WTC11 (cell line): ENCODE results near the gene AGR3. TPM values are rescaled to one million over a fixed set of nuclear protein-coding genes. Genes with fewer than 3 reads are reported as not detected.
A peak's percentile ranks its signal among the peaks of the same experiment; 100 is the strongest.

Source experiments
- ATAC-seq: fragments of 200-7000 bp; cut with Tn5 transposase; 2 replicates; pipeline ENCODE4 v1.10.0; 2021; ENCODE audit warnings: mild to moderate bottlenecking, moderate library complexity
- CTCF ChIA-PET: fragments of 300-600 bp; sonication (Branson Sonifier 250); formaldehyde crosslinking; loops from one replicate; lab custom pipeline; 2021; ENCODE audit warnings: antibody characterized with exemption; lab: Charles Lee
- POLR2A ChIA-PET: fragments of 350-600 bp; sonication (Branson Sonifier 250); formaldehyde crosslinking; loops from one replicate; lab custom pipeline; 2021; ENCODE audit warnings: antibody characterized with exemption; lab: Charles Lee
- DNase-seq: peaks from one replicate; pipeline ENCODE4 v3.0.0; 2021; ENCODE audit warnings: low spot score
- H3K27ac Mint-ChIP-seq: 2 replicates; pipeline ENCODE4 v1.8.0; 2021; ENCODE audit warnings: mixed read lengths
- H3K27me3 Mint-ChIP-seq: 2 replicates; pipeline ENCODE4 v1.8.0; 2021; ENCODE audit warnings: low read depth, mild to moderate bottlenecking, moderate library complexity, mixed read lengths
- H3K36me3 Mint-ChIP-seq: 2 replicates; pipeline ENCODE4 v1.8.0; 2021; ENCODE audit warnings: mixed read lengths
- H3K4me1 Mint-ChIP-seq: 2 replicates; pipeline ENCODE4 v1.8.0; 2022; ENCODE audit warnings: mixed read lengths
- H3K4me3 Mint-ChIP-seq: 2 replicates; pipeline ENCODE4 v1.8.0; 2021; ENCODE audit warnings: mild to moderate bottlenecking, moderate library complexity, mixed read lengths
- H3K9me3 Mint-ChIP-seq: 2 replicates; pipeline ENCODE4 v1.8.0; 2021; ENCODE audit warnings: mixed read lengths
- ATF1 ChIP-seq: sonication (generic); formaldehyde crosslinking; IDR thresholded peaks from 2 replicates; pipeline ENCODE4 v1.8.1; 2023; ENCODE audit warnings: mild to moderate bottlenecking, moderate library complexity, missing genetic modification reagents
- CTCF ChIP-seq: fragments of 200-600 bp; IDR thresholded peaks from 2 replicates; pipeline ENCODE4 v1.8.0; 2022; ENCODE audit warnings: antibody characterized with exemption
- ESRRA ChIP-seq: sonication (generic); formaldehyde crosslinking; IDR thresholded peaks from 2 replicates; pipeline ENCODE4 v1.8.1; 2022; ENCODE audit warnings: mild to moderate bottlenecking, missing genetic modification reagents, borderline replicate concordance
- FOXJ3 ChIP-seq: sonication (generic); formaldehyde crosslinking; IDR thresholded peaks from 2 replicates; pipeline ENCODE4 v1.9.0; 2021; ENCODE audit warnings: missing genetic modification reagents, mild to moderate bottlenecking, borderline replicate concordance
- GRHL2 ChIP-seq: fragments of 250-450 bp; sonication (Bioruptor Pico); IDR thresholded peaks from 2 replicates; pipeline ENCODE4 v1.8.0; 2022; ENCODE audit warnings: mild to moderate bottlenecking, moderate library complexity; ENCODE audit not compliant: insufficient replicate concordance, severe bottlenecking
- HMGA2 ChIP-seq: fragments of 250-450 bp; sonication (Bioruptor Pico); IDR thresholded peaks from 2 replicates; pipeline ENCODE4 v1.4.0; 2021; ENCODE audit warnings: mild to moderate bottlenecking, moderate library complexity
- KAT7 ChIP-seq: sonication (generic); formaldehyde crosslinking; IDR thresholded peaks from 2 replicates; pipeline ENCODE4 v1.8.1; 2023; ENCODE audit warnings: missing genetic modification reagents, mild to moderate bottlenecking, borderline replicate concordance
- OVOL2 ChIP-seq: fragments of 250-450 bp; sonication (Bioruptor Pico); IDR thresholded peaks from 2 replicates; pipeline ENCODE4 v1.9.0; 2021; ENCODE audit warnings: mild to moderate bottlenecking, borderline replicate concordance
- RELA ChIP-seq: sonication (generic); formaldehyde crosslinking; IDR thresholded peaks from 2 replicates; pipeline ENCODE4 v1.8.1; 2022; ENCODE audit warnings: missing genetic modification reagents, mild to moderate bottlenecking, borderline replicate concordance
- RORB ChIP-seq: fragments of 250-450 bp; sonication (Bioruptor Pico); IDR thresholded peaks from 2 replicates; pipeline ENCODE4 v1.9.0; 2021; ENCODE audit warnings: mild to moderate bottlenecking
- SOX15 ChIP-seq: fragments of 250-450 bp; sonication (Bioruptor Pico); IDR thresholded peaks from 2 replicates; pipeline ENCODE4 v1.9.0; 2021; ENCODE audit warnings: mild to moderate bottlenecking
- TEAD4 ChIP-seq: sonication (generic); formaldehyde crosslinking; IDR thresholded peaks from 2 replicates; pipeline ENCODE4 v1.8.0; 2022; ENCODE audit warnings: mild to moderate bottlenecking, missing genetic modification reagents
- ZMAT4 ChIP-seq: fragments of 250-450 bp; sonication (Bioruptor Pico); IDR thresholded peaks from 2 replicates; pipeline ENCODE4 v1.9.0; 2021; ENCODE audit warnings: mild to moderate bottlenecking
- ZNF232 ChIP-seq: sonication (generic); formaldehyde crosslinking; IDR thresholded peaks from 2 replicates; pipeline ENCODE4 v1.8.0; 2022; ENCODE audit warnings: mild to moderate bottlenecking, missing genetic modification reagents
- ZNF263 ChIP-seq: sonication (generic); formaldehyde crosslinking; IDR thresholded peaks from 2 replicates; pipeline ENCODE4 v1.8.1; 2022; ENCODE audit warnings: low read depth, mild to moderate bottlenecking, moderate library complexity, missing genetic modification reagents
- ZNF512 ChIP-seq: sonication (generic); formaldehyde crosslinking; IDR thresholded peaks from 2 replicates; pipeline ENCODE4 v1.8.1; 2022; ENCODE audit warnings: missing genetic modification reagents, borderline replicate concordance
- ZSCAN18 ChIP-seq: fragments of 250-450 bp; sonication (Bioruptor Pico); IDR thresholded peaks from 2 replicates; pipeline ENCODE4 v2.1.2; 2022; ENCODE audit warnings: mild to moderate bottlenecking, moderate library complexity
- total RNA-seq: library from RNA; stranded (reverse); gene quantifications from 3 replicates; pipeline ENCODE4 v1.2.3, GENCODE V29; 2021
- TF ChIP-seq, protein P1 (sequence below): sonication (generic); formaldehyde crosslinking; IDR thresholded peaks from 2 replicates; pipeline ENCODE4 v1.8.0; 2022; ENCODE audit warnings: missing genetic modification reagents

AGR3 gene
- total RNA-seq, 1 experiment from 2014 or later, result not detected

- H3K36me3 Mint-ChIP-seq, result no peaks in the 10 kb centered on the region
- H3K4me3 Mint-ChIP-seq, result no peak overlapping the region
- no peak for TF ChIP-seq TEAD4 (CRISPR knock-in tag)
- TF ChIP-seq RELA (CRISPR knock-in tag), result no peak
- no peak for TF ChIP-seq GRHL2 (CRISPR knock-in tag)
- TF ChIP-seq SOX15 (CRISPR knock-in tag), result no peak
- H3K27me3 Mint-ChIP-seq, result no peaks in the 10 kb centered on the region
- DNase-seq (no peak), ATAC-seq (no peak)
- POLR2A ChIA-PET, result no interaction called here
- CTCF ChIA-PET, result interaction anchor here (1.6 kb wide), 1 partner anchor 118 kb away, joined by 4 read pairs; no protein-coding TSS in a partner anchor
- no peak overlapping the region for H3K27ac Mint-ChIP-seq
- peaks cover 29% of the 10 kb centered on the region for H3K4me1 Mint-ChIP-seq
- H3K9me3 Mint-ChIP-seq, result no peaks in the 10 kb centered on the region
Measured at GRCh38 chr7:16919440-16919839, 37.7 kb upstream of the AGR3 start.

- Mint-ChIP-seq H3K4me3 (no peak overlapping the region), H3K27me3 (no peaks in the 10 kb centered on the region), H3K4me1 (peaks cover 36% of the 10 kb centered on the region), H3K27ac (no peak overlapping the region), H3K9me3 (no peaks in the 10 kb centered on the region), H3K36me3 (no peaks in the 10 kb centered on the region)
- ATAC-seq (no peak), DNase-seq (no peak)
- CTCF ChIA-PET, result interaction anchor here (0.5 to 2.4 kb wide), 8 partner anchors 8 to 1244 kb away, joined by 3 to 20 read pairs (median 4); no protein-coding TSS in a partner anchor
- POLR2A ChIA-PET, result interaction anchor here (0.7 to 1.3 kb wide), 2 partner anchors 26 to 27 kb away, joined by 3 to 4 read pairs; no protein-coding TSS in a partner anchor
- TF ChIP-seq CTCF, result peak; percentile 70
- TF ChIP-seq OVOL2 (CRISPR knock-in tag), result no peak
Measured at GRCh38 chr7:16918288-16918895, 36.6 kb upstream of the AGR3 start.

- Mint-ChIP-seq H3K4me3 (no peak overlapping the region), H3K9me3 (peaks cover 6% of the 10 kb centered on the region; the same call in 1 of the 2 replicates), H3K36me3 (no peaks in the 10 kb centered on the region), H3K27me3 (no peaks in the 10 kb centered on the region), H3K27ac (no peak overlapping the region)
- DNase-seq (no peak), ATAC-seq (no peak)
- ChIA-PET CTCF (interaction anchor here (1.2 to 2.4 kb wide), 2 partner anchors 10 to 115 kb away, joined by 3 to 20 read pairs; no protein-coding TSS in a partner anchor), POLR2A (no interaction called here)
- TF ChIP-seq ATF1 (CRISPR knock-in tag) (no peak), ZNF232 (CRISPR knock-in tag) (no peak), SOX15 (CRISPR knock-in tag) (no peak), HMGA2 (CRISPR knock-in tag) (no peak), ZNF263 (CRISPR knock-in tag) (no peak), KAT7 (CRISPR knock-in tag) (no peak)
- TF ChIP-seq, all 79 proteins: peak for 0
- peaks cover 36% of the 10 kb centered on the region for H3K4me1 Mint-ChIP-seq
Measured at GRCh38 chr7:16916738-16917137, 35.0 kb upstream of the AGR3 start.

DNA sequence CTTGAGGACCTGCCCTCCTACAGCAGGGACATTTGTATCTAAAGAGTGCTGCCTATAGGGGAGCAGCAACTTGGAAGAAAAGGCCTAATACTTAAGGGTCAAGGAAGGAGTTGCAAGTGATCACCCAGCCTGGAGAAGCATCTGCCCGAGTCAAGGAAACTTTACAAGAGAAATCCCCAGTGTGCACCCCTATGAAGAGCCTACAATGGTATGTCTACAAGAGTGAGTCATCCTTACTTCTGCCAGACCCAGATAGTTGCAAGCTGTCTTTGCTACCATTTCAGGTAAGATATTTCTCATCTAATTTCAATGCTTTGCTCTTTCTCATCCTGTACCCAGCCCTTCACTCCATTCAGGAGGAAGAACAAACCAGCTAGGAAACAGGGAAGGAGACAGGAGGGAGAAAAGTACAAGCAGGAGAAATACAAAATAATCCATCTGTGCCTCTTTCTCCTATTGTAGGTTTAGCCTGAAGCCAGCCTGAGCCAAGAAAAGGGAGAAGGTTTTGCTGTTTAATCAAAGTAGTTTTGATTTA is 34.4 kb upstream of the AGR3 start:
- Mint-ChIP-seq H3K27me3 (no peaks in the 10 kb centered on the region), H3K36me3 (no peaks in the 10 kb centered on the region), H3K4me1 (peaks cover 33% of the 10 kb centered on the region), H3K4me3 (no peak overlapping the region), H3K9me3 (peaks cover 10% of the 10 kb centered on the region; the same call in 1 of the 2 replicates), H3K27ac (no peak overlapping the region)
- POLR2A ChIA-PET, result no interaction called here
- DNase-seq, result no peak
- CTCF ChIA-PET, result interaction anchor here (1.2 to 2.4 kb wide), 2 partner anchors 10 to 115 kb away, joined by 3 to 20 read pairs; no protein-coding TSS in a partner anchor
- peak; percentile 28; the same call in 1 of the 2 replicates for ATAC-seq
- TF ChIP-seq ZSCAN18 (no peak), ESRRA (CRISPR knock-in tag) (no peak), FOXJ3 (no peak), RORB (no peak), KAT7 (CRISPR knock-in tag) (no peak), ZMAT4 (CRISPR knock-in tag) (no peak), ZNF512 (no peak)
- TF ChIP-seq, protein P1, sequence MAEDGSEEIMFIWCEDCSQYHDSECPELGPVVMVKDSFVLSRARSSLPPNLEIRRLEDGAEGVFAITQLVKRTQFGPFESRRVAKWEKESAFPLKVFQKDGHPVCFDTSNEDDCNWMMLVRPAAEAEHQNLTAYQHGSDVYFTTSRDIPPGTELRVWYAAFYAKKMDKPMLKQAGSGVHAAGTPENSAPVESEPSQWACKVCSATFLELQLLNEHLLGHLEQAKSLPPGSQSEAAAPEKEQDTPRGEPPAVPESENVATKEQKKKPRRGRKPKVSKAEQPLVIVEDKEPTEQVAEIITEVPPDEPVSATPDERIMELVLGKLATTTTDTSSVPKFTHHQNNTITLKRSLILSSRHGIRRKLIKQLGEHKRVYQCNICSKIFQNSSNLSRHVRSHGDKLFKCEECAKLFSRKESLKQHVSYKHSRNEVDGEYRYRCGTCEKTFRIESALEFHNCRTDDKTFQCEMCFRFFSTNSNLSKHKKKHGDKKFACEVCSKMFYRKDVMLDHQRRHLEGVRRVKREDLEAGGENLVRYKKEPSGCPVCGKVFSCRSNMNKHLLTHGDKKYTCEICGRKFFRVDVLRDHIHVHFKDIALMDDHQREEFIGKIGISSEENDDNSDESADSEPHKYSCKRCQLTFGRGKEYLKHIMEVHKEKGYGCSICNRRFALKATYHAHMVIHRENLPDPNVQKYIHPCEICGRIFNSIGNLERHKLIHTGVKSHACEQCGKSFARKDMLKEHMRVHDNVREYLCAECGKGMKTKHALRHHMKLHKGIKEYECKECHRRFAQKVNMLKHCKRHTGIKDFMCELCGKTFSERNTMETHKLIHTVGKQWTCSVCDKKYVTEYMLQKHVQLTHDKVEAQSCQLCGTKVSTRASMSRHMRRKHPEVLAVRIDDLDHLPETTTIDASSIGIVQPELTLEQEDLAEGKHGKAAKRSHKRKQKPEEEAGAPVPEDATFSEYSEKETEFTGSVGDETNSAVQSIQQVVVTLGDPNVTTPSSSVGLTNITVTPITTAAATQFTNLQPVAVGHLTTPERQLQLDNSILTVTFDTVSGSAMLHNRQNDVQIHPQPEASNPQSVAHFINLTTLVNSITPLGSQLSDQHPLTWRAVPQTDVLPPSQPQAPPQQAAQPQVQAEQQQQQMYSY (CRISPR knock-in tag), result no peak
